ENCODE results near the gene DFFA.
A peak's percentile ranks its signal among the peaks of the same experiment; 100 is the strongest.

The DFFA gene

DNA sequence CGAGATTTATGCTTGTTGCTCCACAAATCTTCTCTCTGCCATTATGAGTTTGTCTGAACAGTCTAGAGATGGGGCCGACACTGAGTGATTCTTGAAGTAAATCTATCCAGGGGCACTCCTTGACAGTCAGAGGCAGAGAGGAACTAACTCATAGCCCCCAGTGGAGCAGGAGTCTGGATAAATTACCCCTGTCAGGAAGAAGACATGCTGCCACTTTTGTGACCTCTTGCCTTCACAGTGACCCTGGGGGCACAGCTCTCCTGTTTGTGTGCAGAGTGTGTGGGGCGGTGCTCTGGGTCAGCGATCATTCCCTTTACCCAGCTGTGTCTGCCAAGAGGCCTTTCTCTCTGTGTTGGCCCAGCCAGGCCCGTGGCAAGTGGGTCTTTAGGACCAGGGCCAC, 31.9 kb upstream of the DFFA start:
- Histone ChIP-seq H3K27ac (ENCODE audit: low read depth, low read length) (no peak overlapping the region), H3K4me3 (ENCODE audit: low read depth, low read length) (no peak overlapping the region), H3K27me3 (ENCODE audit: insufficient read depth, low read length) (no peaks in the 10 kb centered on the region), H3K4me1 (ENCODE audit: control insufficient read depth, insufficient read depth, low read length, unreplicated experiment) (peaks cover 10% of the 10 kb centered on the region), H2AFZ (ENCODE audit: low read length, unreplicated experiment) (no peak overlapping the region), H3K36me3 (ENCODE audit: insufficient read depth, low read length) (no peaks in the 10 kb centered on the region), H3K79me2 (ENCODE audit: control insufficient read depth, insufficient read depth, low read length, unreplicated experiment) (peaks cover 26% of the 10 kb centered on the region)

DNA sequence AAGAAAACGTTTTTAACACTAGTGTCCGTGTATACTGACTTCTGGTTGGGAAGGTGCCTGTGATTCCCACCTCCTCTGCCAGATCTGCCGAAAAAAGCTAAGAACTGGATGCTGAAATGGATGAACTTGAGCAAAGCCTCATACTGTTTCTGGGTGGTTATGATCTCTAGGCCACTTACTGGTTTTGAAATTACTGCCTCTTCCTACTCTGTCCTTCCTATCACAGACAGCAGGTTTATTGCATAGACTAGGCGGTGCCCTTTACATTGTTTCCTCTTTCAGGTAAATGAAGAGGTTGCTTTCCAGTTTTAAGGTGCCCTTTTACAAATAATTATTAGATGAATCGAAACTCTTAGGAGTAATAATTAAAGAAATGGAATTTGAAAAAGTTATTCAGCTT, 29.9 kb upstream of the DFFA start:
- Histone ChIP-seq H3K79me2 (ENCODE audit: control insufficient read depth, insufficient read depth, low read length, unreplicated experiment) (peaks cover 25% of the 10 kb centered on the region), H3K27me3 (ENCODE audit: insufficient read depth, low read length) (no peaks in the 10 kb centered on the region), H3K4me3 (ENCODE audit: low read depth, low read length) (no peak overlapping the region), H3K4me1 (ENCODE audit: control insufficient read depth, insufficient read depth, low read length, unreplicated experiment) (no peaks in the 10 kb centered on the region), H3K36me3 (ENCODE audit: insufficient read depth, low read length) (no peaks in the 10 kb centered on the region), H3K27ac (ENCODE audit: low read depth, low read length) (no peak overlapping the region), H2AFZ (ENCODE audit: low read length, unreplicated experiment) (no peak overlapping the region)

DNA sequence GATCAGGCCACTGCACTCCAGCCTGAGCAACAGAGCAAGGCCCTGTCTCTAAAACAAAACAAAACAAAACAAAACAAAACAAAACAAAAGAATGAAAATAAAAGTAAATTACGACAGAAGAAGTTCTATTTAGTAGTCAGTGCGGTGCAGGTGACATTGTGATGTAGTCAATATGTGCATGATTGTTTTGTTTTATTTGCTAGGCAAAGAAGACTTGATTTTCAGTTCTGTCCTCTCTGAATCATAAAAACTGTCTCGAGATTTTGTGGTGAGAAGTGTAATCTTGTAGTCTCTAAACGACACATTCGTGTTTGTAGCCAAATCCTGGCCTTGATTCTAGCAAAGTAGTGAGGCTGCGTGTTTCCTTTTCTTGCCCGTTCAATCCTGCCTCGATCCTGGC, 25.9 kb upstream of the DFFA start:
- Histone ChIP-seq H3K27me3 (ENCODE audit: insufficient read depth, low read length) (no peaks in the 10 kb centered on the region), H3K36me3 (ENCODE audit: insufficient read depth, low read length) (no peaks in the 10 kb centered on the region), H3K27ac (ENCODE audit: low read depth, low read length) (no peak overlapping the region), H2AFZ (ENCODE audit: low read length, unreplicated experiment) (no peak overlapping the region), H3K4me1 (ENCODE audit: control insufficient read depth, insufficient read depth, low read length, unreplicated experiment) (peaks cover 4% of the 10 kb centered on the region), H3K4me3 (ENCODE audit: low read depth, low read length) (no peak overlapping the region), H3K79me2 (ENCODE audit: control insufficient read depth, insufficient read depth, low read length, unreplicated experiment) (peaks cover 47% of the 10 kb centered on the region)

DNA sequence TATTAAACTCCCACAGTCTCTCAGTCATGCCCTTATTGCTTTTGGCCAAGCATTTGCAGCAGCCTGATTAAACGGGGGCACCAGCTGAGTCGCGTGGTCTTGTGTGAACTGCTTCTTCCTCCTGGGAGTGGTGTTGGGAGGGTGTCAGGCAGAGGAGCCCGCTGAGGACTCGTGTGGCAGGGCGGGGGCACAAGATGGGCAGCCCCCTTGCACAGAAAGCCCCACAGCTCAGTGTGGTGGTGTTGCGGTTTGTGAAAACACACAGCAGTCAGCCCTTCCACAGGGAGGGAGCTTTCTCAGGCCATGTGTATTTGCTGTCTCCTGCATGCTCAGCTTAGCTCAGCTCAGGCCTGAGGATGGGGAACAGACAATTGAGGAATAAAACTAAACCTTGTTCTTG, 24.8 kb upstream of the DFFA start:
- Histone ChIP-seq H3K36me3 (ENCODE audit: insufficient read depth, low read length) (no peaks in the 10 kb centered on the region), H3K27ac (ENCODE audit: low read depth, low read length) (no peak overlapping the region), H3K4me3 (ENCODE audit: low read depth, low read length) (no peak overlapping the region), H3K27me3 (ENCODE audit: insufficient read depth, low read length) (no peaks in the 10 kb centered on the region), H3K79me2 (ENCODE audit: control insufficient read depth, insufficient read depth, low read length, unreplicated experiment) (peaks cover 58% of the 10 kb centered on the region), H2AFZ (ENCODE audit: low read length, unreplicated experiment) (no peak overlapping the region), H3K4me1 (ENCODE audit: control insufficient read depth, insufficient read depth, low read length, unreplicated experiment) (peaks cover 4% of the 10 kb centered on the region)

DNA sequence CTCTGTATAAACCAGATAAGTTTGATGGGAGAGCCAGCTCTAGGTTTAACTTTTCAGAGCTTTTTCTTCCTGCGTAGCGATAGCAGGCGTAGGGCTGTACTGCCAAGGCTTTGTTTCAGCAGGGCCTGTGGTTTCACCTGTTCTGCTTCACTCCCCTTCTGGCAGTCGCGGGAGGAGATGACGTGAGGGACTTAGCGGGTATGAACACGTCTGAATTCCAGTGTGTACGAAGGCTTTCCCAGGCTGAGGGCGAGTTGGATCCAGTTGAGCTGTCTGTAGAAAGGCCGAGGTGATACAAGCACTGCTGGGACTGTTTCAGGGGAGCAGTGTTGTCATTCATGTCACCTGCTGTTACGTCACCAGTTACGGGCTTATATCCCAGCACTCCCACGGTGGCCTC, 23.6 kb upstream of the DFFA start:
- Histone ChIP-seq H2AFZ (ENCODE audit: low read length, unreplicated experiment) (no peak overlapping the region), H3K4me1 (ENCODE audit: control insufficient read depth, insufficient read depth, low read length, unreplicated experiment) (peaks cover 4% of the 10 kb centered on the region), H3K36me3 (ENCODE audit: insufficient read depth, low read length) (no peaks in the 10 kb centered on the region), H3K4me3 (ENCODE audit: low read depth, low read length) (no peak overlapping the region), H3K27ac (ENCODE audit: low read depth, low read length) (no peak overlapping the region), H3K79me2 (ENCODE audit: control insufficient read depth, insufficient read depth, low read length, unreplicated experiment) (peaks cover 59% of the 10 kb centered on the region), H3K27me3 (ENCODE audit: insufficient read depth, low read length) (no peaks in the 10 kb centered on the region)

DNA sequence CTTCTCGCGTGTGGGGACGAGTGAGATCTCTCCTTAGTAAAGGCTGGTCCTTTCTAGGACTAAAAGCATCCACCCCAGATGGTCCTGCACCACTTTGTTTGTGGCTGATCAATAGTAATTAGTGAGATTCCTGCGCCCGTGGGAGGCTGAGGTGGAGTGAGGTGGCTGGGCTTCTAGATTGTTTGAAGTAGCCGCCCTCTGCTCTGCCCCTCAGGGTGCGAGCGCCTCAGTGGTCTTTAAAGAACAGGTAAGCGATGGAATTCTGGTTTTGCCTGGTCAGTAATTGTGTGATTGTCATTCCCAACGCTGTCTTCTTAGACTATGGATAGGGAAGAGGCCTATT, 23.1 kb upstream of the DFFA start:
- Histone ChIP-seq H2AFZ (ENCODE audit: low read length, unreplicated experiment) (no peak overlapping the region), H3K4me1 (ENCODE audit: control insufficient read depth, insufficient read depth, low read length, unreplicated experiment) (peaks cover 4% of the 10 kb centered on the region), H3K4me3 (ENCODE audit: low read depth, low read length) (peak overlapping the region; percentile 63), H3K27me3 (ENCODE audit: insufficient read depth, low read length) (no peaks in the 10 kb centered on the region), H3K79me2 (ENCODE audit: control insufficient read depth, insufficient read depth, low read length, unreplicated experiment) (peaks cover 60% of the 10 kb centered on the region), H3K27ac (ENCODE audit: low read depth, low read length) (no peak overlapping the region), H3K36me3 (ENCODE audit: insufficient read depth, low read length) (no peaks in the 10 kb centered on the region)

DNA sequence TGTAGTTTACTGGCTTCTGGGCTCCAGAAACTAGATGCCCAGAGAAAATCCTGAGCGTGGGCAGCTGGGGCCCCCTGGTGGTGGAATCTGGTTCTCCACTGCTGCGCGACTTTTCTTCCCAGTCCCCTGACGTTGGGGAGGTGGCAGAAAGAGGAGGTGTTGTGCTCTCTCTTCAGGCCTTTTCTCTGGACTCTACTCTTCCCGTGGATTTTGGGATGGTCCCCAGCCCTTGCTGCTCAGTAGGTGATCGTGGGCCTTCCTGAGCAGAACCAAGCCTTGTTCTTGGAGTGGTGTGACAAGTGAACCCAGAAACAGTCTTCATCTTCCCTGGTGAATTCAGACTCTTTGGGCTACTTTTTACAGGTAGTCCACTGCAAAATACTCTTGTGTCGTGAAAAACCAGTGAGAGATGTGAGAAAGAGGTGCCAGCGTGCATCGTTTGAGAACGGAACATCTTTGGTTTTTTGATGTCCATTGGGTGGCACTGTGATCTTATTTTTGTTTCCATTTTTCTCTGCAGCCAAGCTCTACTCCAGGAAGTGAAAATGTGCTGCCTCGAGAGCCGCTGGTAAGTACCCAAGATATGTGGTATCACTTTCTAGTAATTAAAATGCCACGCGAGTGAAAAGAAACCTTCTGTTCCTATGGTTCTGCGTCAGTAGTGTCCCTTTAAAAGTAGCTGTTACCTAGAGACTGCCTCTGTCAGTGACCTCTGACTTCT, 22.6 kb upstream of the DFFA start:
- no peaks in the 10 kb centered on the region for H3K27me3 ChIP-seq (ENCODE audit: insufficient read depth, low read length)
- no peak overlapping the region for H3K27ac ChIP-seq (ENCODE audit: low read depth, low read length)
- H3K4me1 ChIP-seq (ENCODE audit: control insufficient read depth, insufficient read depth, low read length, unreplicated experiment), result peaks cover 4% of the 10 kb centered on the region
- no peaks in the 10 kb centered on the region for H3K36me3 ChIP-seq (ENCODE audit: insufficient read depth, low read length)
- H3K4me3 ChIP-seq (ENCODE audit: low read depth, low read length), result peak overlapping the region; percentile 63
- H3K79me2 ChIP-seq (ENCODE audit: control insufficient read depth, insufficient read depth, low read length, unreplicated experiment), result peaks cover 64% of the 10 kb centered on the region
- H2AFZ ChIP-seq (ENCODE audit: low read length, unreplicated experiment), result no peak overlapping the region

DNA sequence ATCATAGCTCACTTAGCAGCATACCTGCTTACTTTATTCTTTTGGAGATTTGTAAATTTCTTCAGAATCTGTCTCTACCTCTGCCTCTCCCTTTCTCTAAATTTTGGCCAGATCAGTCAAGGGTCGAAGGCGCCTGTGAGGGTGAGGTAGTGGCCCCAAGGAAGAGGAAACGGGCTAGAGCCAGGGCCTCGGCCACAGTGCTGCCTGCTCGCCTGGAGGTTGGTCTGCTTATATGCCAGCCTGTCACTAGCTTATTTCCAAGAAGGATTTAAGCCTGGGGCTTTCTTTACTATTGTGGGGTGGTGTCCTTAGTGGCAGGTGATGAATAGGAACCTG, 22.1 kb upstream of the DFFA start:
- no peak overlapping the region for H3K27ac ChIP-seq (ENCODE audit: low read depth, low read length)
- no peak overlapping the region for H3K4me3 ChIP-seq (ENCODE audit: low read depth, low read length)
- H3K4me1 ChIP-seq (ENCODE audit: control insufficient read depth, insufficient read depth, low read length, unreplicated experiment), result peaks cover 4% of the 10 kb centered on the region
- peaks cover 69% of the 10 kb centered on the region for H3K79me2 ChIP-seq (ENCODE audit: control insufficient read depth, insufficient read depth, low read length, unreplicated experiment)
- H3K36me3 ChIP-seq (ENCODE audit: insufficient read depth, low read length), result no peaks in the 10 kb centered on the region
- H3K27me3 ChIP-seq (ENCODE audit: insufficient read depth, low read length), result no peaks in the 10 kb centered on the region
- H2AFZ ChIP-seq (ENCODE audit: low read length, unreplicated experiment), result no peak overlapping the region

DNA sequence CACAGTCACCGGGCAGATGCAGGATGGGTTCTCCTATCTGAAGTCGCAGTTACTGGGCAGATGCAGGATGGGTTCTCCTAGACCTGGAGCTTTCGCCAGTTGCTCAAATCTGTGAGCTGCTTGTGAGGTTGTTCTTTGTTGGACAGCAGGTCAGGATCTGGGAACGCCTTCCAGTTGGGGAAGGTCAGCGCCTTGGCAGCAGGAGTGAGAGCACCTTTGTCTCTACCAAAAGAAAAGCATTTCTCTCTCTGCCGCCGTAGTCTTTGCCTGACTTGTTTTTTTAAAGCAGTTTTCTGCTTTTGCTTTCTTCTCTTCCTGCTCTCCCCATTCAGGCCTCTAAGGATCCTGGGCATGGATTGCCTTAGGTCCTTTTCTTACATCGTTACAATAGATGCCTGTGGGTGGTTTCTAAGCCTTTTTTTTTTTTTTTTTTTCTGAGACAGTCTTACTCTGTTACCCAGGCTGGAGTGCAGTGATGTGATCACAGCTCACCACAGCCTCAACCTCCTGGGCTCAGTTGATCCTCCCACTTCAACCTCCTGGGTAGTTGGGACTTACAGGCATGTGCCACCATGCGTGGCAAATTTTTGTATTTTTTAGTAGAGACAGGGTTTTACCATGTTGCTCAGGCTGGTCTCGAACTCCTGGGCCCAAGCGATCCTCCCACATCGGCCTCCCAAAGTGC, 18.1 kb upstream of the DFFA start:
- Histone ChIP-seq H3K36me3 (ENCODE audit: insufficient read depth, low read length) (no peaks in the 10 kb centered on the region), H3K27ac (ENCODE audit: low read depth, low read length) (no peak overlapping the region), H3K4me1 (ENCODE audit: control insufficient read depth, insufficient read depth, low read length, unreplicated experiment) (peaks cover 4% of the 10 kb centered on the region), H3K4me3 (ENCODE audit: low read depth, low read length) (no peak overlapping the region), H2AFZ (ENCODE audit: low read length, unreplicated experiment) (no peak overlapping the region), H3K79me2 (ENCODE audit: control insufficient read depth, insufficient read depth, low read length, unreplicated experiment) (peaks cover 61% of the 10 kb centered on the region), H3K27me3 (ENCODE audit: insufficient read depth, low read length) (no peaks in the 10 kb centered on the region)

DNA sequence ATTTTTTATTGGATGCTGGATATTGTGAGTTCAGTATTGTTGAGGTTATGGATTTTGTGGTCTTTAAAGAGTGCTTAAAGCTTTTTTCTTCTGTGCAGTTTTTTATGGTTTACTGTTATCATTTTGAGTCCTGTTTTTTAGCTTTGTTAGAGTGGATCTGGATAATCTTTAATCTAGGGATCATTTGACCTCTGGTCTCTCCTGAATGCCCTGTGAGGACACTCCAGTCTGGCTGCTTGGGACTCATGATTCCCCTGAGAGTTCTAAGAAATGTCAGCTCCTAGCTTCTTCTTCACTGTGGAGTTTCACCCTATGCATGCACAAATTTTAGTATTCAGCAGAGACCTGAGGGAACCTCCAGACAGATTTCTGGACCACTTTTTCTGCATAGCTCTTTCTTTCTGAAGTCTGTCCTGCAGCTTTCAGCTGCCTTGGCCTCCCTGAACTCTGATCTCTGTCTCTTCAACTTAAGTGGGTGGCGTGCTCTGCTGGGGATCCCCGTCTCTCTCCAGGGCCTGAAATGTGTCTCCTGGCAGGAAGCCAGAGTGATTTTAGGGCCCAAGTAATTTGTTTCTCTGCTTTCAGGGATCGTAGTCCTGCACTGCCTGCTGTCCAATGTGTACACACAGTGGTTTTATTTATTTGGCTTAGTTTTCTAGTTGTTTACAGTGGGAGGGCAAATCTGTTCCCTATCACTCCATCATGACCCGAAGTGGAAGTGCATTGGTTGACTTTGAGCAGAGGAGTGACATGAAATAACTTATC, 17.1 kb upstream of the DFFA start:
- no peak overlapping the region for H3K27ac ChIP-seq (ENCODE audit: low read depth, low read length)
- peaks cover 63% of the 10 kb centered on the region for H3K79me2 ChIP-seq (ENCODE audit: control insufficient read depth, insufficient read depth, low read length, unreplicated experiment)
- no peaks in the 10 kb centered on the region for H3K27me3 ChIP-seq (ENCODE audit: insufficient read depth, low read length)
- H2AFZ ChIP-seq (ENCODE audit: low read length, unreplicated experiment), result no peak overlapping the region
- H3K36me3 ChIP-seq (ENCODE audit: insufficient read depth, low read length), result no peaks in the 10 kb centered on the region
- H3K4me1 ChIP-seq (ENCODE audit: control insufficient read depth, insufficient read depth, low read length, unreplicated experiment), result no peaks in the 10 kb centered on the region
- no peak overlapping the region for H3K4me3 ChIP-seq (ENCODE audit: low read depth, low read length)

DNA sequence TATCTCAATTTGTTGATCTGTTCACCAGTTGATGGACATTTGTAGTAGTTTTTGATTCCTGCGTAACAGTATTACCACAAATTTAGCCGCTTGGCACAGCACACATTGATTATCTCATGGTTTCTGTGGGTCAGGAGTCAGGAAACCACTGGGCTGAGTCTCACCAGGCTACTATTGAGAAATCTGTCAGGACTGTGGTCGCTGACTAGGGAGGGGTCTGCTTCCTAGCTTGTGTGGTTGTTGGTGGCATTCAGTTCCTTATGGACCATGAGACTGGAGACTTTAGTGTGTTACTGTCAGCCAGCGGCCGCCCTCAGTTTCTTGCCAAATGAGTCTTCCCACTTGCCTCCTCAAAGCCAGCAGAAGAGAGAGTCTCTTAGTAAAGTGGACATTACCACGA, 12.2 kb upstream of the DFFA start:
- Histone ChIP-seq H3K27me3 (ENCODE audit: insufficient read depth, low read length) (no peaks in the 10 kb centered on the region), H3K79me2 (ENCODE audit: control insufficient read depth, insufficient read depth, low read length, unreplicated experiment) (peaks cover 43% of the 10 kb centered on the region), H3K4me3 (ENCODE audit: low read depth, low read length) (no peak overlapping the region), H3K36me3 (ENCODE audit: insufficient read depth, low read length) (no peaks in the 10 kb centered on the region), H3K27ac (ENCODE audit: low read depth, low read length) (no peak overlapping the region), H2AFZ (ENCODE audit: low read length, unreplicated experiment) (no peak overlapping the region), H3K4me1 (ENCODE audit: control insufficient read depth, insufficient read depth, low read length, unreplicated experiment) (no peaks in the 10 kb centered on the region)
